BJ (cell line): ENCODE data around the gene TUBE1. TPM values are rescaled to one million over a fixed set of nuclear protein-coding genes. Genes with fewer than 3 reads are reported as not detected.
"Not testable (repeated sequence)": the region's sequence is repeated elsewhere in the genome, so short reads cannot be mapped to it uniquely, and the experiment has no call there.

Experiments used
- CTCF ChIA-PET: fragments of 350-600 bp; formaldehyde crosslinking; extraction: SDS; loops from one replicate; lab custom pipeline; 2021; ENCODE audit warnings: antibody characterized with exemption, inconsistent platforms; lab: Yijun Ruan, JAX
- POLR2A ChIA-PET: fragments of 300-600 bp; sonication (Branson Sonifier 250); formaldehyde crosslinking; extraction: SDS; loops from one replicate; lab custom pipeline; 2021; ENCODE audit warnings: antibody characterized with exemption; lab: Charles Lee
- DNase-seq: peaks from one replicate; pipeline ENCODE4 v3.0.0-alpha.2; 2011; ENCODE audit warnings: low read depth
- H3K27me3 ChIP-seq: 2 replicates; pipeline ENCODE4 v1.6.0; 2011; ENCODE audit warnings: low read length; ENCODE audit not compliant: control insufficient read depth, insufficient read depth
- H3K36me3 ChIP-seq: 2 replicates; pipeline ENCODE4 v1.5.1; 2011; ENCODE audit warnings: low read length; ENCODE audit not compliant: control insufficient read depth, insufficient read depth
- H3K4me3 ChIP-seq: 2 replicates; pipeline ENCODE4 v1.5.1; 2011; ENCODE audit warnings: low read depth, mild to moderate bottlenecking, control low read depth, low read length
- CTCF ChIP-seq: IDR thresholded peaks from 2 replicates; pipeline ENCODE4 v1.5.1; 2011; ENCODE audit warnings: low read depth, mild to moderate bottlenecking, control low read depth, inconsistent platforms, low read length, moderate library complexity; ENCODE audit not compliant: insufficient read depth
- polyA plus RNA-seq: library from polyadenylated mRNA; depleted of rRNA; stranded (reverse); fragments of >200 nt; gene quantifications from 2 replicates; pipeline ENCODE4 v1.2.3, GENCODE V29; 2011

Gene TUBE1
- polyA plus RNA-seq, 1 experiment: 16.6 TPM

GRCh38 chr6:112054555-112055190 is 32.6 kb downstream of the TUBE1 start:
- H3K36me3 ChIP-seq: no peaks in the 10 kb centered on the region
- ChIA-PET POLR2A (no interaction called here), CTCF (interaction anchor here (1.0 to 1.8 kb wide), 3 partner anchors 9 to 488 kb away, joined by 3 to 5 read pairs (median 4); no protein-coding TSS in a partner anchor)
- no peaks in the 10 kb centered on the region for H3K27me3 ChIP-seq
- H3K4me3 ChIP-seq: no peak overlapping the region
- no peak for TF ChIP-seq CTCF
- no peak for DNase-seq

- no peak for DNase-seq
- H3K27me3 ChIP-seq: no peaks in the 10 kb centered on the region
- H3K4me3 ChIP-seq: no peak within 1 kb of the TSS
- ChIA-PET CTCF (no interaction called here), POLR2A (no interaction called here)
- H3K36me3 ChIP-seq: no peaks in the 10 kb centered on the region
- no peak for TF ChIP-seq CTCF
These were observed 33.3 kb downstream of the TUBE1 start, which contains the start of gene CCN6 for GRCh38 chr6:112054001-112054400. TSS of gene CCN6 (plus strand) at chr6:112054104. CDS start at chr6:112054358, 254 bp downstream.

- H3K36me3 ChIP-seq, H3K4me3 ChIP-seq, POLR2A ChIA-PET, DNase-seq, CTCF ChIA-PET, H3K27me3 ChIP-seq: not testable (repeated sequence)
These were observed 36.0 kb downstream of the TUBE1 start for GRCh38 chr6:112051251-112051740.

- TF ChIP-seq CTCF: no peak
- CTCF ChIA-PET: interaction anchor here (1.6 to 2.2 kb wide), 3 partner anchors 8 to 37 kb away, joined by 5 to 6 read pairs (median 6); partner anchors contain the start of genes FAM229B and TUBE1
- POLR2A ChIA-PET: no interaction called here
- H3K27me3 ChIP-seq: no peaks in the 10 kb centered on the region
- no peaks in the 10 kb centered on the region for H3K36me3 ChIP-seq
- no peak for DNase-seq
- H3K4me3 ChIP-seq: no peak overlapping the region
These were observed 36.9 kb downstream of the TUBE1 start for GRCh38 chr6:112050429-112050828.

- POLR2A ChIA-PET: no interaction called here
- CTCF ChIA-PET: interaction anchor here (0.8 to 2.2 kb wide), 5 partner anchors 8 to 63 kb away, joined by 3 to 6 read pairs (median 5); partner anchors contain the start of genes FAM229B and TUBE1
These were observed 37.3 kb downstream of the TUBE1 start for GRCh38 chr6:112049996-112050395.

More at GRCh38 chr6:112049996-112050395, 37.3 kb downstream of the TUBE1 start:
- Histone ChIP-seq H3K4me3 (no peak overlapping the region), H3K27me3 (no peaks in the 10 kb centered on the region), H3K36me3 (no peaks in the 10 kb centered on the region)
- no peak for DNase-seq
- TF ChIP-seq CTCF: no peak
